NCI-H1930 (cell line): Measurements from ENCODE around the gene ENPP7.
"Not testable (repeated sequence)": the region's sequence is repeated elsewhere in the genome, so short reads cannot be mapped to it uniquely, and the experiment has no call there.

Experiments used
- DNase-seq, 2 experiments: peaks; one replicate each; lab custom pipeline; 2025; lab: John Stamatoyannopoulos, UW

Gene ENPP7

GRCh38 chr17:79749156-79749815 is 18.5 kb downstream of the ENPP7 start:
- DNase-seq, result no peak

GRCh38 chr17:79749958-79750357 is 19.2 kb downstream of the ENPP7 start:
- no peak for DNase-seq

GRCh38 chr17:79750650-79751545 is 20.2 kb downstream of the ENPP7 start:
- no peak for DNase-seq

GRCh38 chr17:79752175-79752574 is 21.4 kb downstream of the ENPP7 start:
- DNase-seq, result no peak

DNA sequence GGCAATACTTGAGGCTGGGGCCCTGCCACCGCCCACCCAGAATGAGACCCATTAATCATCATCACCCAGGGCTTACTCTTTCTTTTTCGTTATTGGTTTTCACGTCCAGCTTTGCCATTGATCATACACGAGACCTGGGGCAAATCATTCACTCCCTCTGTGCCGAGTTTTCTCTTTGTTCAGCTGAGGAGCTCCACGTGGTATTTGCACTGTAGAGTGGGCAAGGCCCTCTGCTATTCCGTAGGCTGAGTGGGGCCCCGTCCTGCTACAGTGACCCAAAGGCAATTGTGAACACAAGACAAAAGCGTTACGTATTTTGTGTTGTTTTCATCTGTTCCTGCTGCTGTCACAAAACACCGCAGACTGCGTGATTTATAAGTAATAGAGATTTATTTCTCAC is 23.6 kb downstream of the ENPP7 start:
- DNase-seq, result no peak

DNA sequence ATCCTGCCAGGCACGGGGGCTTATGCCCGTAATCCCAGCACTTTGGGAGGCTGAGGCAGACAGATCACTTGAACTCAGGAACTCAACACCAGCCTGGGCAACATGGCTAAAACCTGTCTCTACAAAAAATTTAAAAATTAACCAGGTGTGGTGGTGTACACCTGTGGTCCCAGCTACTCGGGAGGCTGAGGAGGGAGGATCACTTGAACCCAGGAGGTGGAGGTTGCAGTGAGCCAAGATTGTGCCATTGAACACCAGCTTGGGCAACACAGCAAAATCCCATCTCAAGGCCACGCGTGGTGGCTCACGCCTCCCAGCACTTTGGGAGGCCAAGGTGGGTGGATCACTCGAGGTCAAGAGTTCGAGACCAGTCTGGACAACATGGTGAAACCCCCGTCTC is 24.2 kb downstream of the ENPP7 start:
- DNase-seq, result not testable (repeated sequence)

DNA sequence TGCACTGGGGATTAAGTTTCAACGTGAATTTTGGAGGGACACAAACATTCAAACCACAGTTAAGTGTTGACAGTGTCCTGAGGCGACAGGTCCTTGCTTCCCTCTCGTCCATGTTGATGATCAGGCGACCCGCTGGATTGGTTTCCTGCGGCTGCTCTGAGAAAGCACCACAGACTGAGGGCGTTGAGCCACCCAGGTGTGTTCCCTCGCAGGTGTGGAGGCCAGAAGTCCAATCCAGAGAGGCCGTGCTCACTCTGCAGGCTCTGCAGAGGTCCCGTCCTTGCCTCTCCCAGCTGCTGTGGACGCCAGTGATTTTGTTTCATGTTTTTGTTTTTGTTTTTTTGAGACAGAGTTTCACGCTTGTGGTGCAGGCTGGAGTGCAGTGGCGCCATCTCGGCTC is 24.8 kb downstream of the ENPP7 start:
- no peak for DNase-seq

DNA sequence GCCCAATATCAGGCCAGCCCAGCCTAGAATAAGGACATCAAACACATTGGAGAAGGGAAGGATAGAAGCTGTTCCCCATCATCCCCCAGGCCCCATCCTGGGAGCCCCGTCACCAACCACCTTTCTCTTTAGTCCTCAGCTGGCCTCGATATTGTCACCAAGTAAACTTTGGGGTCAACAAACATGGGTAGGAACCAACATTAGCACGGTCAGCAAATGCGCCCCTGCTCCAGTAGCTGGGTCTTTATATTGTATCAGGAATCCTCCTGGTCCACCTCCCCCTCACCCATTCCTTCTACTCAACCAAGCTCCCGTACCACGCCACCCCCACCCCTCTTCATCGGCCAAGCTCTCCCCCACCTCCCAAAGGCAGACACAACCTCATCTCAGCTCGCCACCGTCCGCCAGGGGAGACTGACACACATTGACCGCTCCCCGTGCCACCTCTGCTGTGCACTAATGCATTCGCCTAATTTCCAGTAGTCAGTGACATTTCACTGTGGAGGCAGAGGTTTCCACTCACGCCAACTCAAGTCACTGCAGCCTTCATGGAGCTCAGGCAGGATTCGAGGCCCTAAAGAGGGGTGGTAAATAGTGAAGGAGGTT is 26.5 kb downstream of the ENPP7 start:
- DNase-seq, result no peak

DNA sequence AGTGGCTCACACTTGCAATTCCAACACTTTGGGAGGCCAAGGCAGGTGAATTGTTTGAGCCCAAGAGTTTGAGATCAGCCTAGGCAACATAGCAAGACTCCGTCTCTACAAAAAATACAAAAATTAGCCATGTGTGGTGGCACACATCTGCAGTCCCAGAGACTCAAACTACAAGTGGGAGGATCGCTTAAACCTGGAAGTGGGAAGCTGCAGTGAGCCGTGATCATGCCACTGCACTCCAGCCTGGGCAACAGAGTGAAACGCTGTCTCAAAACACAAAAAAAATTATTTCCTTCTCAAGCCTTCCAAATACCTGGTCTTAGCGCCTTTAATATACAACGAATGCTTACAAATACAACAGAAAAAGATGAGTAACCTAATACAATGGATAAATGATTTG is 27.5 kb downstream of the ENPP7 start:
- no peak for DNase-seq

DNA sequence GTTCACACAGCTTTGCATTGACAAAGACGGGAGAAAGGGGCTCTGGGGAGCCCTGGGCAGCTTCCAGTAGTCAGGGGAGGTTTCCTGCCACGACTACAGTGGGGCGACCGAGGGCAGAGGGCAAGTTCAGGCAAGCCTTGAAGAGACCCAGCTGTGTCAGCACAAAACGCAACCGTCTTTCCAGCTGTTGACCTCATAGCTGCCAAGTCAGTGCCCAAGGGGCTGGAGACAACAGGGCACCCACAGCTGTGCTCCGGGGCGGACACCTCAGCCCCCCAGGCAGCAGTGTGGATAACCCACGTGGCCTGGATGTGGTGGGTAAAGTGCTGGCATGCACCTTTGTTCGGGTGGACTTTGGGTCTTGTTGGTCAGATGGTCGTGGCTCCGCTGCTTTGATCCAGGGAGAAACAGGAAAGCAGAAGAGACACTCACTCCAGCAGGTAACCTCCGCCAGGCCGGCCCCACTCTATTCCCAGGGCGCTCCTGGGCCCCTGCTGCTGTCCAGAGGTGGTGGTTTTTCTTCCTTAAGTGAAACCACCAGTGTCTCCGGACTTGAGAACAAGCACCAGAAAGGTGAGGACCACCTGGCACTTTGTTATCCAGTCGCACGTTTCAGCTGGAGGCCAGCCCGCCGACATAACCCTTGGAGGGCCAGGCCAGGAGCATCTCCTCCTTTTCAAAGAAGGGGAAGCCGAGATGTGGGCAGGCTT is 29.6 kb downstream of the ENPP7 start:
- DNase-seq, result no peak

DNA sequence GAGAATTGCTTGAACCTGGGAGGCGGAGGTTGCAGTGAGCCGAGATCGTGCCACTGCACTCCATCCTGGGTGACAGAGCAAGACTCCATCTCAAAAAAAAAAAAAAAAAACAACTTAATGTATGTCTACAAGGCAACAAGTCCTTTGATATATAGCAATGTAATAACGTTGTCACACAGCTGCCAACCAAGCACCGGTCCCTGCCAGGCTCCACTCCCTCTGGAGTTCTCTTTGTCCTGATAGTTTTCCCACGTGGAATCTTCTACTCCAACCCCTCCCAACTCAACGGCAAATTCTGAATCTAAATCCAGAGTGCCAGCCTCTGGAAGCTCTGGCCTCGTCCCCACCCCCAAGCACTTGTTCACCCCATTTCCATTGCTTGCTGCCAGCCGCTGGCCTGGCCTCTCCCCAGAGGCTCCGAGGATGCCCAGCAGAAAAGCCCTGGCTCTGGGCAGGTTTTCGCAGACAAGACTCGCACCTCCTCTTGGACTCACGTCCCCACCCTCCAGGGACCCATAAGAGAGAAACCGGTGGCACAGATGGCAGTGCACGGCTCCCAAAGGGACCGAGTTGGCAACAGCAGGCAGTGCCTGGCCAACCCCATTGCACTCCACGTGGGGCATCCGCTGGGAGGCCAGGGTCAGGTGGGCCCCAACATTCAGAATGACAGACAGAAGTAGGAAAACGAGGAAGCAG is 31.3 kb downstream of the ENPP7 start:
- no peak for DNase-seq

- DNase-seq, result no peak
Measured at GRCh38 chr17:79765708-79766107, 35.0 kb downstream of the ENPP7 start.

- DNase-seq, result no peak
Measured at GRCh38 chr17:79769570-79770506, 39.1 kb downstream of the ENPP7 start.

GRCh38 chr17:79771276-79771675 is 40.5 kb downstream of the ENPP7 start:
- DNase-seq, result no peak

DNA sequence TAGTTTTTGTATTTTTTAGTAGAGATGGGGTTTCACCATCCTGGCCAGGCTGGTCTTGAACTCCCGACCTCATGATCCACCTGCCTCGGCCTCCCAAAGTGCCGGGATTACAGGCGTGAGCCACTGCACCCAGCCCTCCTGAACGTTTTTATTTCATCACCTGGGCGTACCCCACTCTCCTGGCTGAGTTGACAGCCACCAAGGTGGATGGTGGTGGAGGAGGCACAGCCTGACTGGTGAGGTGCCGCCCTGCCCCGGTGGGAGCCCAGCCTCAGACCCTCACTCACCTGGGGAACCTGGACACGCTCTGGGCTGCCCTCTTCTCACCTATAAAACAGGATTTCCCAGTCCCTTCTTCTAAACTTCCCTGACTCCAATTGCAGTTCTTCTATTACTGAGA is 42.0 kb downstream of the ENPP7 start:
- DNase-seq, result not testable (repeated sequence)

- no peak for DNase-seq
Measured at GRCh38 chr17:79774561-79774975, 43.8 kb downstream of the ENPP7 start.

- no peak for DNase-seq
Measured at GRCh38 chr17:79775632-79776031, 44.9 kb downstream of the ENPP7 start.

DNA sequence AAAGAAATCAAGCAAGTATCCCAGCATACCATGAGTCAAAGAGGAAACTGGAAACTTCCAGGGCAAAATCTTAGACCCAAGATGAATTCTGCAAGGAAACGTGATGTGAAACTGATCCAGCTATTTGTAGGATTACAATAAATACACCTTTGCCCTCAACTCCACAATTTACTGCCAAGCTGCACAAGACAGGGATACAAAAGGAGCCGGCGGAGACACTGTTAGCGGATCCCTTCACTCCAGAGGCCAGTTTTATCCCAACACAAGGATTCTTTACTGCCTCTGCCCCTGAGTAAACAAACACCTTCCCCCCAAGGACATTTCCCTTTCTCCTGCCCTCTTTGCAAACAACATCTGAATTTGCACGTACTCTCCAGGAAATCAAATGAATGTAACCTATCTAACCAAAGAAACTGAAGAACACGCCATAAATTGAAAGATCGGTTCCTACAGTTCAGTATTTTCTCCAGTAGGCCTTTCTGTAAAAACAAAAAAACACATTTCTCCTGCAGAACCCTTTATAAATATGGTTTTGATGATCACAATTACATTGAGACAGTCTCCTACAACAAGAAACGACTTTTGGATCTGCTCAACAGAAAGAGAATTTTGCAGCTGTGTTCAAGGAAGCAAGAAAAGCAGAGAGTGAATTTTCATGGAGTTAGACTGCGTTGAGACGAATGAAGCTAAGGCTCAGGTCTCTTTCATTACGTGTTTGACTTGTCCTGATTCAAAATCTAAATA is 45.8 kb downstream of the ENPP7 start:
- peak in 1 of 2 experiments; percentile 32 for DNase-seq

GRCh38 chr17:79777120-79777893 is 46.6 kb downstream of the ENPP7 start:
- peak; percentile 75 to 81 for DNase-seq
